Measurements from ENCODE around the gene UBAP2.
A peak's percentile ranks its signal among the peaks of the same experiment; 100 is the strongest.

The UBAP2 gene, protein sequence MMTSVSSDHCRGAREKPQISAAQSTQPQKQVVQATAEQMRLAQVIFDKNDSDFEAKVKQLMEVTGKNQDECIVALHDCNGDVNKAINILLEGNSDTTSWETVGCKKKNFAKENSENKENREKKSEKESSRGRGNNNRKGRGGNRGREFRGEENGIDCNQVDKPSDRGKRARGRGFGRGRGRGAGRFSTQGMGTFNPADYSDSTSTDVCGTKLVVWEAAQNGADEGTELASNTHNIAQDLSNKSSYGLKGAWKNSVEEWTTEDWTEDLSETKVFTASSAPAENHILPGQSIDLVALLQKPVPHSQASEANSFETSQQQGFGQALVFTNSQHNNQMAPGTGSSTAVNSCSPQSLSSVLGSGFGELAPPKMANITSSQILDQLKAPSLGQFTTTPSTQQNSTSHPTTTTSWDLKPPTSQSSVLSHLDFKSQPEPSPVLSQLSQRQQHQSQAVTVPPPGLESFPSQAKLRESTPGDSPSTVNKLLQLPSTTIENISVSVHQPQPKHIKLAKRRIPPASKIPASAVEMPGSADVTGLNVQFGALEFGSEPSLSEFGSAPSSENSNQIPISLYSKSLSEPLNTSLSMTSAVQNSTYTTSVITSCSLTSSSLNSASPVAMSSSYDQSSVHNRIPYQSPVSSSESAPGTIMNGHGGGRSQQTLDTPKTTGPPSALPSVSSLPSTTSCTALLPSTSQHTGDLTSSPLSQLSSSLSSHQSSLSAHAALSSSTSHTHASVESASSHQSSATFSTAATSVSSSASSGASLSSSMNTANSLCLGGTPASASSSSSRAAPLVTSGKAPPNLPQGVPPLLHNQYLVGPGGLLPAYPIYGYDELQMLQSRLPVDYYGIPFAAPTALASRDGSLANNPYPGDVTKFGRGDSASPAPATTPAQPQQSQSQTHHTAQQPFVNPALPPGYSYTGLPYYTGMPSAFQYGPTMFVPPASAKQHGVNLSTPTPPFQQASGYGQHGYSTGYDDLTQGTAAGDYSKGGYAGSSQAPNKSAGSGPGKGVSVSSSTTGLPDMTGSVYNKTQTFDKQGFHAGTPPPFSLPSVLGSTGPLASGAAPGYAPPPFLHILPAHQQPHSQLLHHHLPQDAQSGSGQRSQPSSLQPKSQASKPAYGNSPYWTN

DNA sequence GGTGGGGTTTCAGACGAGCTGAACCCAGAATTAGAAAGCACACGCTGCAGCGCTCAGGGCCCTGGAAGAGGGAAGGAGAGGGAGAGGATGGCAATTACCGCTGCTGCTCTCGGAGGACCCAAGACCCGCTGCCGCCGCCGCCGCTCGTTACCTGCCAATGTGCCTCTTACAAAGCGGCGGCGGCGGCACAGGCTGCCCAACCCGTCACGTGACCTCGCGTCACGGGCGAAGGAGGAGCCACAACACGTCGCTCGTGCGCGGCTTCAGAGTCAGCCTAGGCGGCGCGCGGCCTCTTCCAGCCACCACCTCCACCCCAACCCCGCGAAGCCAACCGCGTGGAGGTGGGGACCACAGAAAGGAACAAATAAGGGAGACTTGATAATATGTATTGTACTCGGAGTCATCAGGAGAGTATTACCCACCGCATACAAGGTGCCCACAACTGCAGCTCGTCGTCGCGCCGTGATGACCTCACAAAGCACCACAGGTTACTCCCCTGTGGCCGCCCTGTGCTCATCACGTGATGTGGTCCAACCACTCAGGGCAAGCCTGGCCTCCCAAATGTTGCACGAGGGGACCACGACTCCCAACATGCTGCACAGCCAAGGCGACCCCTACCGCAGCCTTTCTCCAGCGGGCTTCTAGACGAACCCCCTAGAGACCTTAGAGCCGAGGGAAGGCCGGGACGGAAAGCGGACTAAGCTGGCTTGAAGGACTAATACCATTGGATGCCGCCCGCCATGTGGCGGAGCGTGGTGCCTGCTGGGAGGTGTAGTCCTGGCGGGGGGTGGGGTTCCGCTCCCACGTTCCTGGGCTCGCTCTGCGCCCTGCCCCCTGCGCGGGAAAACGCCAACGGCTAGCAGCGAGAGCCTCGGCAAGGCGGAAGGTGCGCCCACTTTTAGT is at the start of gene UBAP2:
UBAP2 (minus strand) TSS at position 161 of the 903 bp plus-strand sequence. CDS start 31,739 bp downstream, outside the sequence.
- TF ChIP-seq, protein P1, sequence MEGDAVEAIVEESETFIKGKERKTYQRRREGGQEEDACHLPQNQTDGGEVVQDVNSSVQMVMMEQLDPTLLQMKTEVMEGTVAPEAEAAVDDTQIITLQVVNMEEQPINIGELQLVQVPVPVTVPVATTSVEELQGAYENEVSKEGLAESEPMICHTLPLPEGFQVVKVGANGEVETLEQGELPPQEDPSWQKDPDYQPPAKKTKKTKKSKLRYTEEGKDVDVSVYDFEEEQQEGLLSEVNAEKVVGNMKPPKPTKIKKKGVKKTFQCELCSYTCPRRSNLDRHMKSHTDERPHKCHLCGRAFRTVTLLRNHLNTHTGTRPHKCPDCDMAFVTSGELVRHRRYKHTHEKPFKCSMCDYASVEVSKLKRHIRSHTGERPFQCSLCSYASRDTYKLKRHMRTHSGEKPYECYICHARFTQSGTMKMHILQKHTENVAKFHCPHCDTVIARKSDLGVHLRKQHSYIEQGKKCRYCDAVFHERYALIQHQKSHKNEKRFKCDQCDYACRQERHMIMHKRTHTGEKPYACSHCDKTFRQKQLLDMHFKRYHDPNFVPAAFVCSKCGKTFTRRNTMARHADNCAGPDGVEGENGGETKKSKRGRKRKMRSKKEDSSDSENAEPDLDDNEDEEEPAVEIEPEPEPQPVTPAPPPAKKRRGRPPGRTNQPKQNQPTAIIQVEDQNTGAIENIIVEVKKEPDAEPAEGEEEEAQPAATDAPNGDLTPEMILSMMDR (conservative IDR thresholded peaks at IDR 0.05; ENCODE audit: low read length) = no peak
- peak; percentile 96 for DNase-seq (ENCODE audit: low read depth)
- peak within 1 kb of the TSS; percentile 94 for H3K4me3 ChIP-seq (ENCODE audit: low read length)

DNA sequence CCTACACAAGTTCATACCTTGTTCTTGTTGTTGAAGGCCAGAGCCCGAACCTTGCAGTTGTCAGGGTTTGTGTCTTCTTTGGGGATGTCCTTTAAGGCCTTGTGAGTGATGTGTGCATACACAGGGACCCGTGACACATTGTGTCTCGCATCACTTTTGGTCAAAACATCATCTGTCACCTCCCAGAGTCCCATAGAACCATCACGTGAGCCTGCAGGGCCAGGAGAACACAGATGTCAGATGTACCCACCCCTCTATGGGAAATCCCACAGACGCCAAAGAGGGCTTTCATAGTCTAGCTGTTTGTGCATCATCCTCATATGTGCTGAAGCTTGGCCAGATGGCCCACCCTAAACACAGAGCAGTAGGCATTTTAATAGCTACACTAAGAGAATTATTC is 49.6 kb upstream of the UBAP2 start:
- DNase-seq (ENCODE audit: low read depth) = no peak
- TF ChIP-seq, protein P1 (conservative IDR thresholded peaks at IDR 0.05; ENCODE audit: low read length) = no peak
- H3K4me3 ChIP-seq (ENCODE audit: low read length) = no peak overlapping the region

DNA sequence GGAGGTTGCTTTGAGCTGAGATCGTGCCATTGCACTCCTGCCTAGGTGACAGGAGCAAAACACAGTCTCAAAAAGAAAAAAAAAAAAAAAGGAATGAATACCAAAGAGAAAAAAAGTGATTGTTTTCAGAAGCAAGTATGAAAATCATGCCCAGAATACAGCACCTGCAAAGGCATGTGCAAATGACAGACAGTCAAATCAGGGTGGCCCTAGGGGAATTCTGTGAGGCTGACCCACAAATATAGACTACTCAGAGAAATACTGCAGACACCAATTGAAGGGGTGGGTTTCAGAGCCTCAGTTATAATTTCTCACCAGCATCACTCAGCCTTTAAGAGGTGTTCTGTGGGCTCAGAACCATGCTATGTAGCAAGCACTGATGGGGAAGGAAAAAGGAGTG is 49.2 kb upstream of the UBAP2 start:
- TF ChIP-seq, protein P1 (conservative IDR thresholded peaks at IDR 0.05; ENCODE audit: low read length) = no peak
- no peak overlapping the region for H3K4me3 ChIP-seq (ENCODE audit: low read length)
- no peak for DNase-seq (ENCODE audit: low read depth)

DNA sequence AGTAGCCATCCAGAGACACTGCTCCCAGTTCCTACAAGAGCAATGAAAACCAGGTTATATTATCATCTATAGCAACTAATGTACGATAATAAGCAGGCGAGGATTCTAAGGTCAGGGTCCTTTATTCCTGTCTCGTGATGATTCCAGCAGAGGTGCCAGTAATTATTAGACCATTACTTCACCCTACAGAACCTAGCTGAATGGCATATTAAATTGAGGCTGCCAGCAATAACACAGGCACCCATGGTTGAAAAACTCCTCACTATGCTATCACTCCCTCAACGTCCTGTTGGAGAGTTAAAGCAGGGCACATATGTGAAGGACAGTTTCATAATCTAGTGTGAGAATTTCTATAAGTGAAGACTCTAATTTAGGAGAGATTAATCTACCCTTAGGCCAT is 48.1 kb upstream of the UBAP2 start:
- TF ChIP-seq, protein P1 (conservative IDR thresholded peaks at IDR 0.05; ENCODE audit: low read length) = no peak
- H3K4me3 ChIP-seq (ENCODE audit: low read length) = no peak overlapping the region
- DNase-seq (ENCODE audit: low read depth) = no peak

DNA sequence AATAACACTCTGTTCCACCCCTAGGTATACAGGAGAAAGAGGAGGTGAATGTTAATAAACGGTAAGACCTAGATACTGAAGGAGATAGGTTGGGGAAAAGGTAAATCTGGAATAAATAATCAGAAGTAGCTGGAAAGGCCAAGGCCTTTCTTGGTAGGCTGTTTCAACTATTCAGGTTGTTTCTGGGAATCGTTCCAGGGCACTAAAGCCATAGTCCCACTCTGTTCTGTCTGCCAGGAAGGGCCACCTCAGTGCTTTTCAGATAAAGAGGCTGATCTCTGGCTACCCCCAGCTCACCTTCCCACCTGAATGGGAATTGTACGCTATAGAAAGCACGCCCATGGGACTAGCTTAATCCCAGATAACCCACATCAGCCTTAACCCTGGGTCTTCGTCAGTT is 44.9 kb upstream of the UBAP2 start:
- no peak for DNase-seq (ENCODE audit: low read depth)
- TF ChIP-seq, protein P1 (conservative IDR thresholded peaks at IDR 0.05; ENCODE audit: low read length) = no peak
- no peak overlapping the region for H3K4me3 ChIP-seq (ENCODE audit: low read length)

DNA sequence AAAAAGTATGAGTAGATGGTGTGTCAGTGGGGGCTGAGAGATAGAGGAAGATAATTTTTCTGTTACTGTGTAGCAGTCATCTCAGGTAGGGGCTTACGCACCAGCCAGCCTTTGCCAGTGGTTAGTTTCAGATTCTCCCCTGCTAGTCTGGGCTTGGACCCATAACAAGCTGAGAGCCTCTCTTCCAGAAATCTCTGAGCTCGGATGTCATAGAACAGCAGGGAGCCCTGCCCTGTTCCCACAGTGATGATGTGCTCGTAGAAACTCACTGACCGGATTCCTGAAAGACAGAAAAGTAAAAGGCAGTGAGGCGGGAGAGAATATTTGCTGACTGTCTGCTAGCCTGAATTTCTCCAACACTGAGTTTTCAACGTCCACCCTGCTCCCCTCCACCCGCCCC is 40.6 kb upstream of the UBAP2 start:
- TF ChIP-seq, protein P1 (conservative IDR thresholded peaks at IDR 0.05; ENCODE audit: low read length) = no peak
- no peak for DNase-seq (ENCODE audit: low read depth)
- no peak overlapping the region for H3K4me3 ChIP-seq (ENCODE audit: low read length)
